GM12878 (cell line): ENCODE data around the gene LCAT. TPM values are rescaled to one million over a fixed set of nuclear protein-coding genes. Genes with fewer than 3 reads are reported as not detected.

Source experiments
- ATAC-seq: fragments of 200-7000 bp; cut with Tn5 transposase; 3 replicates; pipeline ENCODE4 v1.9.1; 2020; ENCODE audit warnings: mild to moderate bottlenecking, moderate library complexity
- BruUV-seq: library from RNA; stranded (reverse); fragments of 400-500 nt; replicated peaks from 2 replicates; lab custom pipeline; 2021; lab: Mats Ljungman, UMichigan
- CTCF ChIA-PET: fragments of 300-600 bp; sonication (Branson Sonifier 250); formaldehyde crosslinking; extraction: SDS; loops from one replicate; lab custom pipeline; 2021; ENCODE audit warnings: inconsistent platforms; lab: Yijun Ruan, JAX
- POLR2A ChIA-PET: fragments of 350-600 bp; formaldehyde crosslinking; extraction: SDS; loops from one replicate; lab custom pipeline; 2021; ENCODE audit warnings: inconsistent platforms; lab: Charles Lee
- RAD21 ChIA-PET: fragments of 300-600 bp; sonication (Branson Sonifier 250); formaldehyde crosslinking; loops from one replicate; lab custom pipeline; 2023; ENCODE audit warnings: antibody characterized with exemption; ENCODE audit not compliant: unreplicated experiment; lab: Charles Lee
- SMC1A ChIA-PET: fragments of 300-600 bp; sonication (Branson Sonifier 250); formaldehyde crosslinking; loops from one replicate; lab custom pipeline; 2023; ENCODE audit not compliant: unreplicated experiment, uncharacterized antibody; lab: Charles Lee
- DNase-seq: peaks from one replicate; pipeline ENCODE4 v3.0.0-alpha.2; 2011; ENCODE audit warnings: low read depth, low spot score
- FAIRE-seq: peaks from 3 replicates; lab custom pipeline; 2011; peaks lifted over from hg19 to GRCh38; lab: Jason Lieb, UNC
- H2AFZ ChIP-seq: 2 replicates; pipeline ENCODE4 v1.6.0; 2011; ENCODE audit warnings: low read depth, low read length, control low read depth; ENCODE audit not compliant: control insufficient read depth
- H3K27ac ChIP-seq: 2 replicates; pipeline ENCODE4 v1.5.1; 2011; ENCODE audit warnings: control low read depth; ENCODE audit not compliant: control insufficient read depth, insufficient read depth
- H3K27me3 ChIP-seq, 2 experiments: replicated peaks in 1 of 2; 2 replicates each; pipeline versions ENCODE4 v1.6.0 to v1.6.1; 2011; ENCODE audit warnings: low read length in 1 of 2; ENCODE audit not compliant: control insufficient read depth in 2 of 2, insufficient read depth in 2 of 2
- H3K36me3 ChIP-seq, 2 experiments: 2 replicates each; pipeline ENCODE4 v1.5.1; 2011; ENCODE audit warnings: low read length in 1 of 2; ENCODE audit not compliant: control insufficient read depth in 2 of 2, insufficient read depth in 2 of 2
- H3K4me1 ChIP-seq: 2 replicates; pipeline ENCODE4 v1.6.1; 2011; ENCODE audit warnings: mild to moderate bottlenecking, low read length, moderate library complexity, mixed read lengths; ENCODE audit not compliant: control insufficient read depth, insufficient read depth
- H3K4me2 ChIP-seq: 2 replicates; pipeline ENCODE4 v1.6.0; 2011; ENCODE audit warnings: control low read depth; ENCODE audit not compliant: control insufficient read depth, insufficient read depth
- H3K4me3 ChIP-seq: fragments of 200-600 bp; sonication (generic); 2 replicates; pipeline ENCODE4 v1.5.1; 2016
- H3K79me2 ChIP-seq: 2 replicates; pipeline ENCODE4 v1.6.0; 2011; ENCODE audit warnings: low read length; ENCODE audit not compliant: control insufficient read depth, insufficient read depth
- H3K9ac ChIP-seq: 2 replicates; pipeline ENCODE4 v1.8.0; 2011; ENCODE audit warnings: low read length, control low read depth, mixed read lengths; ENCODE audit not compliant: control insufficient read depth, insufficient read depth
- H3K9me3 ChIP-seq: replicated peaks from 3 replicates; pipeline ENCODE4 v1.5.1; 2011; ENCODE audit warnings: mild to moderate bottlenecking, low read length; ENCODE audit not compliant: control insufficient read depth, insufficient read depth
- H4K20me1 ChIP-seq: 2 replicates; pipeline ENCODE4 v1.6.0; 2011; ENCODE audit not compliant: control insufficient read depth, insufficient read depth
- GATAD2B ChIP-seq: fragments of 450-650 bp; conservative IDR thresholded peaks from 2 replicates; pipeline ENCODE4 v1.6.1; 2017; ENCODE audit warnings: low read depth, mild to moderate bottlenecking, moderate library complexity
- MEF2B ChIP-seq: fragments of 450-650 bp; IDR thresholded peaks from 2 replicates; pipeline ENCODE4 v1.6.1; 2018; ENCODE audit warnings: mild to moderate bottlenecking, moderate library complexity; ENCODE audit not compliant: partially characterized antibody, poor library complexity, severe bottlenecking
- PML ChIP-seq: IDR thresholded peaks from 2 replicates; pipeline ENCODE4 v1.6.1; 2012; ENCODE audit warnings: low read length, inconsistent platforms
- POLR2A ChIP-seq: IDR thresholded peaks from 2 replicates; pipeline ENCODE4 v1.6.1; 2011; ENCODE audit warnings: low read depth, mild to moderate bottlenecking, low read length
- POLR2AphosphoS5 ChIP-seq: IDR thresholded peaks from 2 replicates; pipeline ENCODE4 v1.6.1; 2011; ENCODE audit warnings: mild to moderate bottlenecking, low read length, inconsistent platforms
- STAT3 ChIP-seq: IDR thresholded peaks from 2 replicates; pipeline ENCODE4 v1.6.1; 2011; ENCODE audit warnings: low read depth, low read length, improper control_type of control experiment
- YBX1 ChIP-seq: fragments of 450-650 bp; IDR thresholded peaks from 2 replicates; pipeline ENCODE4 v1.6.1; 2016; ENCODE audit warnings: antibody characterized with exemption
- WGBS: methylation state at CpG from one replicate; pipeline ENCODE4 v1.1.6; 2016; ENCODE audit warnings: low lambda C conversion rate; ENCODE audit not compliant: insufficient replicate concordance, insufficient coverage; ENCODE audit errors: missing lambda C conversion rate; 5-methylcytosine and 5-hydroxymethylcytosine counted together
- in situ Hi-C: fragments of 300-500 bp; cut with MboI; formaldehyde crosslinking; loops from 9 replicates; pipeline ENCODE4 v1.14.3; 2018; ENCODE audit warnings: mixed read lengths
- intact Hi-C: fragments of 100-400 bp; cut with micrococcal nuclease; formaldehyde crosslinking; loops from one replicate; pipeline ENCODE4 v1.14.2; 2022; ENCODE audit not compliant: unreplicated experiment
- polyA plus RNA-seq, 11 experiments: library from polyadenylated mRNA; depleted of rRNA in 4 of 11; unstranded in 6 of 11; stranded (reverse) in 5 of 11; fragments of >200 nt; fragmentation: Nextera tagmentation in 4 of 11; fragmentation: Illumina TruSeq in 1 of 11; extraction: Ambion mirVana in 4 of 11; extraction: Trizol in 1 of 11; gene quantifications; 1 replicate in 1 of 11; 2 replicates in 10 of 11; pipeline versions ENCODE4 v1.2.1 to v1.2.3, GENCODE V29; 2011 to 2016; ENCODE audit warnings: inconsistent platforms in 2 of 11, missing spikeins in 2 of 11, low read depth in 1 of 11
- total RNA-seq, 4 experiments: library from RNA; depleted of rRNA in 3 of 4; stranded (reverse); fragments of >200 nt in 3 of 4; fragmentation: Illumina TruSeq in 1 of 4; extraction: Trizol in 1 of 4; gene quantifications; 2 replicates each; pipeline versions ENCODE4 v1.2.1 to v1.2.3, GENCODE V29; 2013 to 2021

Gene LCAT
- total and polyA plus RNA-seq, 10 of the 15 experiments (the other 5 are each of a cell fraction or from before 2014, with no cell fraction given): 0.61 to 11.7 (median 3.3) TPM

GRCh38 chr16:67943256-67943618 is 683 bp downstream of the LCAT start (continued):
- TF ChIP-seq MEF2B (no peak), GATAD2B (no peak), POLR2AphosphoS5 (no peak)

GRCh38 chr16:67942510-67943255 is 1.2 kb downstream of the LCAT start:
- no peaks in the 10 kb centered on the region for H3K9me3 ChIP-seq
- intact Hi-C loops: no loop called here
- no peaks in the 10 kb centered on the region for H4K20me1 ChIP-seq
- in situ Hi-C loops: no loop called here
- CTCF ChIA-PET: interaction anchor here (0.6 to 2.5 kb wide), 11 partner anchors 10 to 396 kb away, joined by 3 to 9 read pairs (median 5); no protein-coding TSS in a partner anchor
- ATAC-seq (no peak), DNase-seq (no peak), FAIRE-seq (no peak)
- BruUV-seq: no TSS peak
- peaks cover 2% of the 10 kb centered on the region; the same call in 1 of the 2 replicates for H3K79me2 ChIP-seq
- H3K4me3 ChIP-seq: no peak overlapping the region
- peaks cover 7% of the 10 kb centered on the region for H3K4me1 ChIP-seq
- TF ChIP-seq STAT3 (no peak), POLR2A (0 out of 2 replicates have a peak, but pooled peaks have one; percentile 20), PML (no peak), YBX1 (no peak)
- peaks cover 0 to 12% of the 10 kb centered on the region in 2 experiments; a peak in 3 of 4 replicates for H3K36me3 ChIP-seq
- H2AFZ ChIP-seq: no peak overlapping the region
- RAD21 ChIA-PET: interaction anchor here (1.1 kb wide), 1 partner anchor 79 kb away, joined by 3 read pairs; no protein-coding TSS in a partner anchor
- 91% methylated on average over 25 of the region's 27 CpGs for WGBS
- POLR2A ChIA-PET: no interaction called here
- no peak overlapping the region for H3K27ac ChIP-seq
- no peak overlapping the region for H3K9ac ChIP-seq
- SMC1A ChIA-PET: interaction anchor here (1.0 kb wide), 1 partner anchor 425 kb away, joined by 3 read pairs; no protein-coding TSS in a partner anchor
- H3K4me2 ChIP-seq: no peak overlapping the region
- no peaks in the 10 kb centered on the region for H3K27me3 ChIP-seq
